ENCODE measurements around the gene FKRP. TPM values are rescaled to one million over a fixed set of nuclear protein-coding genes. Genes with fewer than 3 reads are reported as not detected.

Gene FKRP
- total RNA-seq, 1 donor from 2014 or later = 22.7 TPM

- peak; percentile 56 for DNase-seq (ENCODE audit: low spot score)
- Mint-ChIP-seq H3K4me1 (ENCODE audit: unreplicated experiment) (peaks cover 29% of the 10 kb centered on the region), H3K9me3 (ENCODE audit: unreplicated experiment) (no peaks in the 10 kb centered on the region), H3K27me3 (ENCODE audit: unreplicated experiment) (peaks cover 15% of the 10 kb centered on the region), H3K36me3 (ENCODE audit: low read depth, unreplicated experiment) (peaks cover 4% of the 10 kb centered on the region), H3K27ac (ENCODE audit: unreplicated experiment) (peak within 1 kb of the TSS; percentile 86), H3K4me3 (ENCODE audit: unreplicated experiment) (peak within 1 kb of the TSS; percentile 99)
- TF ChIP-seq CTCF (IDR thresholded peaks at IDR 0.05; ENCODE audit: unreplicated experiment) = no peak
These were observed 612 bp downstream of the FKRP start, which contains the start of gene STRN4 for GRCh38 chr19:46746281-46747057. STRN4 (minus strand) TSS chr19:46746450; CDS start chr19:46746430, 20 bp downstream.

- Mint-ChIP-seq H3K27ac (ENCODE audit: unreplicated experiment) (peak overlapping the region; percentile 75), H3K9me3 (ENCODE audit: unreplicated experiment) (no peaks in the 10 kb centered on the region), H3K36me3 (ENCODE audit: low read depth, unreplicated experiment) (peaks cover 13% of the 10 kb centered on the region), H3K27me3 (ENCODE audit: unreplicated experiment) (peaks cover 10% of the 10 kb centered on the region), H3K4me1 (ENCODE audit: unreplicated experiment) (peaks cover 16% of the 10 kb centered on the region), H3K4me3 (ENCODE audit: unreplicated experiment) (peak overlapping the region; percentile 85)
- peak; percentile 85 for TF ChIP-seq CTCF (IDR thresholded peaks at IDR 0.05; ENCODE audit: unreplicated experiment)
- peak; percentile 86 for DNase-seq (ENCODE audit: low spot score)
These were observed 2.7 kb downstream of the FKRP start for GRCh38 chr19:46748325-46749109.

- Mint-ChIP-seq H3K36me3 (ENCODE audit: low read depth, unreplicated experiment) (peaks cover 10% of the 10 kb centered on the region), H3K4me1 (ENCODE audit: unreplicated experiment) (no peaks in the 10 kb centered on the region), H3K27ac (ENCODE audit: unreplicated experiment) (no peak overlapping the region), H3K4me3 (ENCODE audit: unreplicated experiment) (peak overlapping the region; percentile 53), H3K9me3 (ENCODE audit: unreplicated experiment) (no peaks in the 10 kb centered on the region), H3K27me3 (ENCODE audit: unreplicated experiment) (peaks cover 2% of the 10 kb centered on the region)
- TF ChIP-seq CTCF (IDR thresholded peaks at IDR 0.05; ENCODE audit: unreplicated experiment) = peak; percentile 30
- peak; percentile 64 for DNase-seq (ENCODE audit: low spot score)
These were observed 7.7 kb downstream of the FKRP start for GRCh38 chr19:46753420-46754155.

GRCh38 chr19:46755077-46755852 is 9.4 kb downstream of the FKRP start:
- no peak overlapping the region for H3K4me3 Mint-ChIP-seq (ENCODE audit: unreplicated experiment)
- H3K9me3 Mint-ChIP-seq (ENCODE audit: unreplicated experiment) = no peaks in the 10 kb centered on the region
- no peak for DNase-seq (ENCODE audit: low spot score)
- H3K27me3 Mint-ChIP-seq (ENCODE audit: unreplicated experiment) = peaks cover 2% of the 10 kb centered on the region
- H3K4me1 Mint-ChIP-seq (ENCODE audit: unreplicated experiment) = no peaks in the 10 kb centered on the region
- H3K27ac Mint-ChIP-seq (ENCODE audit: unreplicated experiment) = no peak overlapping the region
- no peak for TF ChIP-seq CTCF (IDR thresholded peaks at IDR 0.05; ENCODE audit: unreplicated experiment)
- H3K36me3 Mint-ChIP-seq (ENCODE audit: low read depth, unreplicated experiment) = peaks cover 9% of the 10 kb centered on the region

Measured in endothelial cell (in vitro differentiated cells).